NCI-H2107 treated with DMSO at 0.1 percent for 48 hours (cell line): ENCODE data around the gene NOS2.

ENCODE experiments used
- DNase-seq: peaks from one replicate; lab custom pipeline; 2025; ENCODE audit not compliant: unreplicated experiment; lab: John Stamatoyannopoulos, UW

NOS2 gene

GRCh38 chr17:27819145-27819544 lies 18.8 kb upstream of the NOS2 start:
- no peak for DNase-seq

- DNase-seq: no peak
Observed at GRCh38 chr17:27818401-27819105, 18.2 kb upstream of the NOS2 start.

GRCh38 chr17:27817731-27818130 lies 17.4 kb upstream of the NOS2 start:
- no peak for DNase-seq

GRCh38 chr17:27816946-27817345 lies 16.6 kb upstream of the NOS2 start:
- DNase-seq: no peak

- DNase-seq: no peak
Observed at GRCh38 chr17:27811961-27812360, 11.6 kb upstream of the NOS2 start.

GRCh38 chr17:27810902-27811557 lies 10.7 kb upstream of the NOS2 start:
- no peak for DNase-seq

GRCh38 chr17:27810211-27810901 lies 10.0 kb upstream of the NOS2 start:
- DNase-seq: no peak

GRCh38 chr17:27809555-27809954 lies 9.2 kb upstream of the NOS2 start:
- no peak for DNase-seq

- DNase-seq: no peak
Observed at GRCh38 chr17:27808628-27809027, 8.3 kb upstream of the NOS2 start.

- DNase-seq: peak; percentile 80
Observed at GRCh38 chr17:27807567-27808470, 7.5 kb upstream of the NOS2 start.

GRCh38 chr17:27805520-27806146 lies 5.3 kb upstream of the NOS2 start:
- DNase-seq: peak; percentile 52

- no peak for DNase-seq
Observed at GRCh38 chr17:27804113-27804512, 3.8 kb upstream of the NOS2 start.

- no peak for DNase-seq
Observed at GRCh38 chr17:27802962-27803680, 2.8 kb upstream of the NOS2 start.

GRCh38 chr17:27802033-27802432 lies 1.7 kb upstream of the NOS2 start:
- no peak for DNase-seq

GRCh38 chr17:27798376-27798775 lies 2.0 kb downstream of the NOS2 start:
- no peak for DNase-seq

- no peak for DNase-seq
Observed at GRCh38 chr17:27797390-27798091, 2.8 kb downstream of the NOS2 start.

- DNase-seq: no peak
Observed at GRCh38 chr17:27793906-27794569, 6.3 kb downstream of the NOS2 start.

- no peak for DNase-seq
Observed at GRCh38 chr17:27793168-27793905, 7.0 kb downstream of the NOS2 start.
